Measurements from ENCODE around the gene DOHH.

Gene DOHH

DNA sequence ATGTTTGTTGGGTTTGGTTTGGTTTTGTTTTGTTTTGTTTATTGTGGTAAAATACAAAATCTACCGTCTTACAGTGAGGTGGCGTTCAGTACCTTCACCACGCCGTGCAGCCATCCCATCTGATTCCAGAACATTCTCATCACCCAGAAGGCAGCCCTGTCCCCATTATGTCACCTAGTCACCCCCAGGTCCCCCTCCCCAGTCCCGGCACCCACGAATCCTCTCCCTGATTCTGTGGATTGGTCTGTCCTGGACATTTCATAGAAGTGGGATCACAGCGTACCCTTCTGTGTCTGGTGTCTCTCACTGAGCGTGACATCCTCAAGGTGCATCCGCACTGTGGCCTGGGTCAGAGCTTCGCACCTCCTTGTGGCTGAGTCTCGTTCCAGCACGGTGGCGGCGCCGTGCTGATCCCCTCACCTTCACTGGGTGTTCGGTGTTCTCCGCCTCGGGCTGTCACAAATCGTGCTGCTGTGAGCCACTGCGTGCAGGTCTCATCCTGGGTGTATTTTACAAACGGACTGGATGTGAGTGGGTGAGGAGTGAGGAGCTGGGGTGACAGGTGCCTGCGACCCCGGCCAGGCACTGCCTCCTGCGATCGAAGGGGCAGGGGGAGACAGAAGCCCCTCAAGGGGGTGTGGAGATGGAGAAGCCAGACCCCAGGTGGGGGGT lies 37.9 kb upstream of the DOHH start:
- no peaks in the 10 kb centered on the region for H3K4me1 Mint-ChIP-seq
- no peak overlapping the region for H3K27ac Mint-ChIP-seq
- ATAC-seq (ENCODE audit: low read depth): no peak
- H3K4me3 Mint-ChIP-seq: no peak overlapping the region
- H3K9me3 Mint-ChIP-seq: no peaks in the 10 kb centered on the region
- DNase-seq (ENCODE audit: low spot score in 2 of 2): no peak
- peaks cover 15% of the 10 kb centered on the region for H3K36me3 Mint-ChIP-seq
- H3K27me3 Mint-ChIP-seq: no peaks in the 10 kb centered on the region

DNA sequence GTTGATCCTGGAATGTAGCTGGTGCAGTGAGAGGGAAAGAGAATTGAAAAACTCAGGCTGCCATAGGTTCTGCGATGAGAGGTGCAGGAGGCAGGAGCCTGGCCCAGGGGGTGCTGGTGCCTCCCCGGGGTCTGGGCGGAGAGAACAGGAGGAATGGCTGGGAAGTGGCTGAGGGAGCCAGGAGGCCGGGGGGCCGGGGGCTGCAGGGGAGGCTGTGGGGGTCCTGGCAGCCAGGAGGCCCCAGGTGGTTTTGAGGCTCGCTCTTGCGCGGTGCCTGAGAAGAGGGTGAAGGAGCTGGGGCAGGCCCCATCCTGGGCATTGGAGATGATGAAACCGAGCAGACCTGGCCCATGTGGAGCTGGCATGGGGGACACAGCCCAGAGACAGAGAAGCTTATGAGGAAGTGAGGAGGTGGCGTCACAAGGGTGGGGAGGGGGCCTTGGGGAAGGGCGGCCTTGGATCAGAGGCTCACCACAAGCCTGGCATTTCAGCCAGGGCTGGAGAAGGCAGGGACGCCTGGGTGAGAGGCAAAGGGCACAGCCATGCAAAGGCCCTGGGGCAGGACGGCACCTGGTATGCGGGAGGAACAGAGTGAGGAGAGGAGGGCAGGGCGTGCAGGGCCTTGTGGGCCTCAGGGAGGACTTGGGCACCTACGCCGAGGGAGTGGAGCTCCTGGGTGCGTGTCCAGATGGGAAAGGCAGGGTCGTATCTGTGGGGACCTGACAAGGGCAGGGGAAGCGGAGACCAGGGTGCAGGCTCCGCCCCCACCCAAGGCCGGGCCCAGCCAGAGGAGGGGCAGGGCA lies 37.2 kb upstream of the DOHH start:
- DNase-seq (ENCODE audit: low spot score in 2 of 2): no peak
- Mint-ChIP-seq H3K9me3 (no peaks in the 10 kb centered on the region), H3K4me3 (no peak overlapping the region), H3K27ac (peak overlapping the region; percentile 59), H3K4me1 (no peaks in the 10 kb centered on the region), H3K27me3 (no peaks in the 10 kb centered on the region), H3K36me3 (peaks cover 16% of the 10 kb centered on the region)
- no peak for ATAC-seq (ENCODE audit: low read depth)

DNA sequence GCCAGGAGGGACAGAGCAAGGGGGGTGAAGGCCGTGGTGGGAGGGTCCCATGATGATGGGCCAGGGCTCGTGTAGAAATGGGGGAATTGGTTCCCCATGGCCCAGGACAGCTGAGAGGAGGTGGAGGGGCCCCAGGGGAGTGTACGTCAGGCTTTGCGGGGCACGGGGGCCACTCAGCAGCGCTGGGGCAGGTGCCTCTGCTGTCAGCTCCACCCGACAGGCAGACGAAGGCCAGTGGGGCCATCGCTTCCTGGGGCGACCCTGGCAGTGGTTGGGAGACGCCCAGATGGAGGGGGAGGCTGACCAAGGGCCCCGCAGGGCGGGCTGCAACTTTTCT lies 36.6 kb upstream of the DOHH start:
- H3K27me3 Mint-ChIP-seq: no peaks in the 10 kb centered on the region
- DNase-seq (ENCODE audit: low spot score in 2 of 2): no peak
- H3K4me3 Mint-ChIP-seq: no peak overlapping the region
- H3K9me3 Mint-ChIP-seq: no peaks in the 10 kb centered on the region
- no peaks in the 10 kb centered on the region for H3K4me1 Mint-ChIP-seq
- peaks cover 19% of the 10 kb centered on the region for H3K36me3 Mint-ChIP-seq
- peak overlapping the region; percentile 59 for H3K27ac Mint-ChIP-seq
- no peak for ATAC-seq (ENCODE audit: low read depth)

DNA sequence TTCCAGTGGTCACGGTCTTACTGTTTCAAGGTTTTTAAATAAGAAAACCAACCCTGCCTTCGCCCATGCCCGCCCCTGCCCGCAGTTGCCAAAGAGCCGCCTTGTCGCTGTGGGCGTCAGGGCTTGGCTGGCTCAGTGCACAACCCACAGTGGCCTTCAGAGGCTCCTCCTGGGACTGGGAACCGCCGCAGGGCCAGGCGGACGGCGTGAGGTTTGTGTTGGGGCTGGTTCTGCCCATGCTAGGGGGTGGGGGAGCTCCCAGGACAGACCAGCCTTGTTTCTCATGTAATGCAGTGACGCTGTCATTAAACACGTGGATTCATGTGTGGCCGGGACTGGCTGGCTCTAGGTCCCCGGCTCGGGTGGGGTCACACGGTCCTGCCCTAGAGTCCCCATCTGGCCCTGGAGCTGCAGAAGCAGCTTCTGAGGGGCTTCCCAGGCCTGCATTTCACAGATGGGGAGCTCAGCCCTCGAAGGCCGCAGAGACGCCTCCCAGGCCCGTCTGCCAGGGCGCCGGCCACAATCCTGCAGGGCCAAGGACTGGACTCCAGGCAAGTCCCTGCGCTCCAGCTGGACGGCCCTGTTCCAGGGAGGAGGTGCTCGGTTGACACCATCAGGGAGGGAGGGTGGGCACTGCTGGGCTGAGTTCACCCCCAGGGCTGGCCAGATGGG lies 36.1 kb upstream of the DOHH start:
- H3K4me1 Mint-ChIP-seq: no peaks in the 10 kb centered on the region
- DNase-seq (ENCODE audit: low spot score in 2 of 2) (no peak), ATAC-seq (ENCODE audit: low read depth) (no peak)
- H3K27me3 Mint-ChIP-seq: no peaks in the 10 kb centered on the region
- H3K36me3 Mint-ChIP-seq: peaks cover 19% of the 10 kb centered on the region
- peak overlapping the region; percentile 59 for H3K27ac Mint-ChIP-seq
- no peaks in the 10 kb centered on the region for H3K9me3 Mint-ChIP-seq
- no peak overlapping the region for H3K4me3 Mint-ChIP-seq

DNA sequence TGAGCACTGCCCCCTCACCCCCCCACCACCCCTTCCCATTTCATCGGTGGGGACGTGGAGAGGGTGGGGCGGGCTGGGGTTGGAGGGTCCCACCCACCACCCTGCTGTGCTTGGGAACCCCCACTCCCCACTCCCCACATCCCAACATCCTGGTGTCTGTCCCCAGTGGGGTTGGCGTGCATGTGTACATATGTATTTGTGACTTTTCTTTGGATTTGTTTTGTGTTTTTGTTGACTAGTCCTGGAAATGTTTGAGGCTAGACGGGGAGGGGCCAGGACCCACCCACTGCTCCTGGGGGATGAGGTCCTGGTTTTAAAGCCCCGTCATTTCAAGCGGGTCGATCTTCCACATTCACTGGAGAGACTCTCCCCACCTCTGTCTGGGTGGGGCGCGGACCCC lies 35.5 kb upstream of the DOHH start:
- no peak overlapping the region for H3K27ac Mint-ChIP-seq
- no peak for DNase-seq (ENCODE audit: low spot score in 2 of 2)

DNA sequence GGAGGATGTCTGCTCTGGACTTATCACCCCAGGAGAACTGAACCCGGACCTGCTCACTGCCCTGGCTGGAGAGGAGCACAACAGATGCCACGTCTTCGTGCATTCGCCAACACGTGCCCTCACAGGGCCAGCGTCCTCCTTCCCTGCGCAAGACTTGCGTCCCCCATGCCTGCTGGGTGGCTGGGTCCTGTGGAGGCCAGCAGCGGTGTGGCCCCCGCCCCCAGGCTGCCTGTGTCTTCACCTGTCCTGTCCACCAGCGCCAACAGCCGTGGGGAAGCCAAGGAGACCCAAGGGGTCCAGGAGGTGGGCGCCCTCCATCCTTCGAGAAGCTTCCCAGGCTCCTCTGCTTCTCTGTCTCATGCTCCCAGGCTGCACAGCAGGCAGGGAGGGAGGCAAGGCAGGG lies 35.1 kb upstream of the DOHH start:
- H3K27ac Mint-ChIP-seq: no peak overlapping the region
- ATAC-seq (ENCODE audit: low read depth): no peak
- no peaks in the 10 kb centered on the region for H3K9me3 Mint-ChIP-seq
- no peaks in the 10 kb centered on the region for H3K27me3 Mint-ChIP-seq
- no peak overlapping the region for H3K4me3 Mint-ChIP-seq
- H3K36me3 Mint-ChIP-seq: peaks cover 19% of the 10 kb centered on the region
- H3K4me1 Mint-ChIP-seq: no peaks in the 10 kb centered on the region
- DNase-seq (ENCODE audit: low spot score in 2 of 2): no peak

More for the DNA sequence above, 35.5 kb upstream of the DOHH start:
- no peaks in the 10 kb centered on the region for H3K4me1 Mint-ChIP-seq
- H3K9me3 Mint-ChIP-seq: no peaks in the 10 kb centered on the region
- no peak for ATAC-seq (ENCODE audit: low read depth)
- H3K4me3 Mint-ChIP-seq: no peak overlapping the region
- peaks cover 19% of the 10 kb centered on the region for H3K36me3 Mint-ChIP-seq
- no peaks in the 10 kb centered on the region for H3K27me3 Mint-ChIP-seq

DNA sequence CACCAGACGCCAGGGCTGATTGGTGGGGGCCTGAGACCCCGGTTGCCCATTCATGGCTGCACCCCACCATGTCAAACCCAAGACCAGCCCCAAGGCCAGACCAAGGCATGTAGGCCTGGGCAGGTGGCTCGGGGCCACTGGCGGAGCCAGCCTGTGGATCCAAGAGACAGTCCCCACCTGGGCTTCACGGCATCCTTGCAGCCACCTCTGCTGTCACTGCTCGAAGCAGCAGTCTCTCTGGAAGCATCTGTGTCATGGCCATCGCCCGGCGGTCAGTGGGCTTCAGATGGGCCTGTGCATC lies 34.7 kb upstream of the DOHH start:
- Mint-ChIP-seq H3K27me3 (no peaks in the 10 kb centered on the region), H3K27ac (no peak overlapping the region)

DNA sequence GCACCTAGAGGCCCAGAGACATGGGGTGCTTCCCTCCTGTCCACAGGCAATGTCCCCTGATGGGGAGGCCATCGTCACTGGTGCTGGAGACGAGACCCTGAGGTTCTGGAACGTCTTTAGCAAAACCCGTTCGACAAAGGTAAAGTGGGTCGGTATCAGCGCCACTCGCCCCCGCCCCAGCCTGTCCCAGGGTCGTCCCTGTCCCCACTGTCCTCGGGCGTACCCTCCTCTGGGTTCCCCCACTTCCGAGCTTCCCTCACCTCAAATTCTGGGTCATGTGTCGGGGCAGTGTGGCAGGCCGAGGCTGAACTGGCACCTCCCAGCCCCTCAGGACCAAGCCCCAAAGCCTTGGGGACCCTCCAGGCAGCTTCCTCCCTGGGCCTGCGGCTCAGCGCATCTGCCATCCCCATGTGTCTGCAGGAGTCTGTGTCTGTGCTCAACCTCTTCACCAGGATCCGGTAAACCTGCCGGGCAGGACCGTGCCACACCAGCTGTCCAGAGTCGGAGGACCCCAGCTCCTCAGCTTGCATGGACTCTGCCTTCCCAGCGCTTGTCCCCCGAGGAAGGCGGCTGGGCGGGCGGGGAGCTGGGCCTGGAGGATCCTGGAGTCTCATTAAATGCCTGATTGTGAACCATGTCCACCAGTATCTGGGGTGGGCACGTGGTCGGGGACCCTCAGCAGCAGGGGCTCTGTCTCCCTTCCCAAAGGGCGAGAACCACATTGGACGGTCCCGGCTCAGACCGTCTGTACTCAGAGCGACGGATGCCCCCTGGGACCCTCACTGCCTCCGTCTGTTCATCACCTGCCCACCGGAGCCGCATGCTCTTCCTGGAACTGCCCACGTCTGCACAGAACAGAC lies 34.1 kb upstream of the DOHH start:
- H3K4me1 Mint-ChIP-seq: no peaks in the 10 kb centered on the region
- no peaks in the 10 kb centered on the region for H3K9me3 Mint-ChIP-seq
- H3K4me3 Mint-ChIP-seq: no peak overlapping the region
- H3K27me3 Mint-ChIP-seq: no peaks in the 10 kb centered on the region
- DNase-seq (ENCODE audit: low spot score in 2 of 2) (no peak), ATAC-seq (ENCODE audit: low read depth) (no peak)
- peaks cover 17% of the 10 kb centered on the region for H3K36me3 Mint-ChIP-seq
- no peak overlapping the region for H3K27ac Mint-ChIP-seq

More for the DNA sequence above, 34.7 kb upstream of the DOHH start:
- no peaks in the 10 kb centered on the region for H3K9me3 Mint-ChIP-seq
- ATAC-seq (ENCODE audit: low read depth): no peak
- H3K4me1 Mint-ChIP-seq: no peaks in the 10 kb centered on the region
- no peak overlapping the region for H3K4me3 Mint-ChIP-seq
- no peak for DNase-seq (ENCODE audit: low spot score in 2 of 2)
- H3K36me3 Mint-ChIP-seq: peaks cover 19% of the 10 kb centered on the region

DNA sequence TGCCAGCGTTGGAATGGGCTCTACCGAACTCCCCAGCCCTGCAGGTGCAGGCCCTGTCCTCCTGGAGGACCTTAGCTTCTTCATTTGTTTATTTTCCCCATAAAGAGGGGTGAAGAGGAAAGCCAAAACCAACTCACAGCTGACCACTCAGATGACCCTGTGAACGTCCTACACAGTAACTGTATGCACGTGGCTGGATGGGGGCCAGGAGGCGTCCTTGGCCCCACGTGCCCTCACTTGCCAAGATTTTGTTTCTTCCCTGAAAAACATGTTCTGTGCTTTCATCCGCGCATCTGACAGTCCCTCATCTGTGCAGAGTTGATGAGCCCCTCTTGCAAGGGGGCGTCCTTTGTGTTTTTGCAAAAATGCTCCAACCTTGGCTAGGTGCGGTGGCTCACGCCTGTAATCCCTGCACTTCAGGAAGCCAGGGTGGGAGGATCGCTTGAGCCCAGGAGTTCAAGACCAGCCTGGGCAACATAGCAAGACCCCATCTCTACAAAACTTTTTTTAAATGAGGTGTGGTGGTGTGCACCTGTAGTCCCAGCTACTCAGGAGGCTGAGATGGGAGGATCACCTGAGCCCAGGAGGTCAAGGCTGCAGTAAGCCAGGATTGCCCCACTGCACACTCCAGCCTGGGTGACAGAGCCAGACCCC lies 33.2 kb upstream of the DOHH start:
- H3K27me3 Mint-ChIP-seq: no peaks in the 10 kb centered on the region
- H3K4me1 Mint-ChIP-seq: no peaks in the 10 kb centered on the region
- H3K36me3 Mint-ChIP-seq: peaks cover 13% of the 10 kb centered on the region
- DNase-seq (ENCODE audit: low spot score in 2 of 2): no peak
- no peak for ATAC-seq (ENCODE audit: low read depth)
- no peak overlapping the region for H3K27ac Mint-ChIP-seq
- H3K9me3 Mint-ChIP-seq: no peaks in the 10 kb centered on the region
- no peak overlapping the region for H3K4me3 Mint-ChIP-seq

DNA sequence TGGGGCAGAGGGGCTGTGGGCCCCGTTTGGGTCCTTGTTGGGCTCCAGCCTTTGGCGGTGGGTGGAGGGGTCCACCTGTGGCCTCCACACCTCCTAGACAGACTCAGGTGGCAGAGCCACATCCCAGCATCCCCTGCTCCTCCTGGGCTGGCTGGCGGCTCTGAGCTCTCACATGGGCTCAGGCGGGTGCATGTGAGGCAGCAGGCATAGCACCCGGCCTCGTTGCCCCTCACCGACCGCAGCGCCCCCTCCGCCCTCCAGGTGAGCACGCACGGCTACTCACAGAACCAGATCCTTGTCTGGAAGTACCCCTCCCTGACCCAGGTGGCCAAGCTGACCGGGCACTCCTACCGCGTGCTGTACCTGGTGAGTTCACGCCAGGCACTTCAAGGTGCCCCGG lies 32.6 kb upstream of the DOHH start:
- Mint-ChIP-seq H3K27ac (no peak overlapping the region), H3K9me3 (no peaks in the 10 kb centered on the region), H3K36me3 (peaks cover 14% of the 10 kb centered on the region), H3K4me3 (no peak overlapping the region), H3K4me1 (no peaks in the 10 kb centered on the region), H3K27me3 (no peaks in the 10 kb centered on the region)
- ATAC-seq (ENCODE audit: low read depth) (no peak), DNase-seq (ENCODE audit: low spot score in 2 of 2) (no peak)

DNA sequence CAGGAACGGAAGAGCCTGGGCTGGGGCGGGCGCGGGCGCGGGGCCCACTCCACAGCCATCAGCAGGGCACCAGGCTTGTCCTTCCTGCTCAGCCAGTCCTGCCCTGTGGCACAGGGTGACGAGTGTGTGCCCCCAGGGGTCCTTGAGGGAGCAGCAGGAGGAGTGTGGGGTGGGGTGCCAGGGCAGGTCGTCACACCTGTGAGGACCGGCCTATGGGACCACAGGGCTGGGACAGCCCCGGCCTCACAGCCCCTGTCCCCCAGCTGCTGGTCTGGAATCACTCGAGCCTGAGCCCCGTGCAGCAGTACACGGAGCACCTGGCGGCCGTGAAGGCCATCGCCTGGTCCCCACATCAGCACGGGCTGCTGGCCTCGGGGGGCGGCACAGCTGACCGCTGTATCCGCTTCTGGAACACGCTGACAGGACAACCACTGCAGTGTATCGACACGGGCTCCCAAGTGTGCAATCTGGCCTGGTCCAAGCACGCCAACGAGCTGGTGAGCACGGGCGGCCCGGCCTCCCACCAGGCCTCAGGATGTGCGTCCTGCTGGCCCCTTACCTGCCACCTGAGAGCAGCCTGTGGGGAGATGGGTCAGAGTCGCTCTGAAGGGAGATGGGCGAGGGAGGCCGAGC lies 31.8 kb upstream of the DOHH start:
- Mint-ChIP-seq H3K36me3 (peaks cover 12% of the 10 kb centered on the region), H3K9me3 (no peaks in the 10 kb centered on the region), H3K27ac (no peak overlapping the region), H3K27me3 (no peaks in the 10 kb centered on the region), H3K4me3 (no peak overlapping the region), H3K4me1 (no peaks in the 10 kb centered on the region)
- ATAC-seq (ENCODE audit: low read depth): no peak
- DNase-seq (ENCODE audit: low spot score in 2 of 2): no peak

DNA sequence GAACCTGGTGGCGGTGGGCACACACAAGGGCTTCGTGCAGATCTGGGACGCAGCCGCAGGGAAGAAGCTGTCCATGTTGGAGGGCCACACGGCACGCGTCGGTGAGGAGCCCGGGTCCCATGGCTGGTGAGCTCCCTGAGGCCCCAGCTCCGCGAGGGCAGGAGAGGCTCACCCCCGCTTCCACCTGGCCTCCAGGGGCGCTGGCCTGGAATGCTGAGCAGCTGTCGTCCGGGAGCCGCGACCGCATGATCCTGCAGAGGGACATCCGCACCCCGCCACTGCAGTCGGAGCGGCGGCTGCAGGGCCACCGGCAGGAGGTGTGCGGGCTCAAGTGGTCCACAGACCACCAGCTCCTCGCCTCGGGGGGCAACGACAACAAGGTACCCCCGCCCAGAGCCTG lies 31.2 kb upstream of the DOHH start:
- Mint-ChIP-seq H3K36me3 (peaks cover 16% of the 10 kb centered on the region), H3K4me3 (no peak overlapping the region), H3K27ac (no peak overlapping the region), H3K4me1 (no peaks in the 10 kb centered on the region), H3K9me3 (no peaks in the 10 kb centered on the region), H3K27me3 (no peaks in the 10 kb centered on the region)
- no peak for ATAC-seq (ENCODE audit: low read depth)
- no peak for DNase-seq (ENCODE audit: low spot score in 2 of 2)

DNA sequence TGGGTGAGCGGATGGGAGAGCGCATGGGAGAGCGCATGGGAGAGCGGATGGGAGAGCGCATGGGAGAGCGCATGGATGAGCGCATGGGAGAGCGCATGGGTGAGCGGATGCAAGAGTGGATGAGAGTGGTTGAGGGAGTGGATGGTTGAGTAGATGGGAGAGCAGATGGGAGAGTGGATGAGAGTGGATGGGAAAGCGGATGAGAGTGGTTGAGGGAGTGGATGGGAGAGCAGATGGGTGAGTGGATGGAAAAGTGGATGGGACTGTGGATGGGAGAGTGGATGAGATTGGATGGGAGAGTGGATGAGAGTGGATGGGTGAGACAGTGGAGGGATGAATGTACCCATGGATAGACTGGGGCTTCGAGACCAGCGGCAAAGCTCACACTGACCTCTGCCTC lies 29.9 kb upstream of the DOHH start:
- Mint-ChIP-seq H3K36me3 (peaks cover 16% of the 10 kb centered on the region), H3K27me3 (no peaks in the 10 kb centered on the region), H3K27ac (no peak overlapping the region), H3K4me1 (no peaks in the 10 kb centered on the region), H3K4me3 (no peak overlapping the region), H3K9me3 (no peaks in the 10 kb centered on the region)
- DNase-seq (ENCODE audit: low spot score in 2 of 2): no peak
- ATAC-seq (ENCODE audit: low read depth): no peak
